Caki2 (cell line): ENCODE results near the gene MC1R. TPM values are rescaled to one million over a fixed set of nuclear protein-coding genes. Genes with fewer than 3 reads are reported as not detected.
"Not testable (repeated sequence)": the region's sequence is repeated elsewhere in the genome, so short reads cannot be mapped to it uniquely, and the experiment has no call there.

ENCODE experiments used
- DNase-seq: peaks from one replicate; pipeline ENCODE4 v3.0.0-alpha.2; 2015; ENCODE audit warnings: low read depth
- in situ Hi-C: cut with HindIII; loops from 2 replicates; pipeline ENCODE4 v1.10.0; 2016; ENCODE audit warnings: low sequenced_read_pairs, low pct_unique_long_range_greater_than_20kb, mixed read lengths
- total RNA-seq: library from RNA; depleted of rRNA; stranded (reverse); fragments of >200 nt; shearing (Covaris generic); gene quantifications from 2 replicates; pipeline ENCODE4 v1.2.3, GENCODE V29; 2014; ENCODE audit warnings: low replicate concordance; rRNA removed

Gene MC1R
- 12.3 and 13.4 TPM in 2 replicates for total RNA-seq

DNA sequence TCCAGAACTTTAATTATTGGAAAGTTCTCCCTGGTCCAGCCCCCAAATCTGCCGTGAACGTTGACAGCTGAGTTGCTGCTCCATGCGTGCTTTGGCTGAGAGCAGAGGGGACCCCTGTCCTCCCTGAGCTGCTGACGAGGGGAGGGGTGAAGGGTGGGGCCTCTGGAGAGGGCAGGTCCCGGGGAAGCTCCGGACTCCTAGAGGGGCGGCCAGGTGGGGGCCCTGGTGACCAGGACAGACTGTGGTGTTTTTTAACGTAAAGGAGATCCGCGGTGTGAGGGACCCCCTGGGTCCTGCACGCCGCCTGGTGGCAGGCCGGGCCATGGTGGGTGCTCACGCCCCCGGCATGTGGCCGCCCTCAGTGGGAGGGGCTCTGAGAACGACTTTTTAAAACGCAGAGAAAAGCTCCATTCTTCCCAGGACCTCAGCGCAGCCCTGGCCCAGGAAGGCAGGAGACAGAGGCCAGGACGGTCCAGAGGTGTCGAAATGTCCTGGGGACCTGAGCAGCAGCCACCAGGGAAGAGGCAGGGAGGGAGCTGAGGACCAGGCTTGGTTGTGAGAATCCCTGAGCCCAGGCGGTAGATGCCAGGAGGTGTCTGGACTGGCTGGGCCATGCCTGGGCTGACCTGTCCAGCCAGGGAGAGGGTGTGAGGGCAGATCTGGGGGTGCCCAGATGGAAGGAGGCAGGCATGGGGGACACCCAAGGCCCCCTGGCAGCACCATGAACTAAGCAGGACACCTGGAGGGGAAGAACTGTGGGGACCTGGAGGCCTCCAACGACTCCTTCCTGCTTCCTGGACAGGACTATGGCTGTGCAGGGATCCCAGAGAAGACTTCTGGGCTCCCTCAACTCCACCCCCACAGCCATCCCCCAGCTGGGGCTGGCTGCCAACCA lies at the start of gene MC1R:
TSS of gene MC1R (plus strand) at position 410 of the 895 bp plus-strand sequence. CDS start at position 807, 397 bp downstream.
- peak; percentile 62 for DNase-seq
- in situ Hi-C loops, result no loop called here

DNA sequence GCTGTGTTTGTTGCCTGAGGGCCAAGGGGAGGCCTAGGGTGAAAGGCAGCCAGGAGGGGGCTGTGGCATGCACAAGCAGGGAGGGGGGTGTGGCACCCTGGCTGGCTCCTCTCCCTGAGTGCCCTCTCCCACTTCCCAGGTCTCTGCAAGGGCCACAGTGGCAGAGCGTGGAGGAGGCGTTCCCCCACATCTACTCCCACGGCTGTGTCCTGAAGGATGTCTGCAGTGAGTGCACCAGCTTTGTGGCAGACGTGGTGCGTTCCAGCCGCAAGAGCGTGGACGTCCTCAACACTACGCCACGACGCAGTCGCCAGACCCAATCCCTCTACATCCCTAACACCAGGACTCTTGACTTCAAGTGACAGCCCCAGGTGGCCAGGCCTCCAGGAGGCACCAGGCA lies 48.8 kb upstream of the MC1R start:
- no peak for DNase-seq
- in situ Hi-C loops, result no loop called here

DNA sequence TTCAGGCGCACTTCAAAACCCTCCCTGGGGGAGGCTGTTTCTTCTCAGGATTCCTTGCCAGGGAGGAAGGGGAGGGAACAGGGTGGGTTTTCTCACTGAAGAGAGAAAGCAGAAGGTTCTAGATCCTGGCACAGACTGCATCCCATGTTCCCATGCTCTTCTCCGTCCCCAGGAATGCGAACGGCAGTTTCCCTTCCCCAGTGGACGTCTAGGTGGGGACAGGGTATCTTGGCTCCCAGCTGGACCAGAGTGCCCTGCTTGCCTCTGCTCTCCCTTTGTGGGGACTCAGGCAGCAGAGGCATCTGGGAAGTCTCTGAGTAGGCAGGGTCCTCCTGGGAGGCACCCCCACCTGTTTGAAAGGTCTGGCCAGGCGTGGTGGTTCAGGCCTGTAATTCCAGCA lies 48.2 kb upstream of the MC1R start:
- in situ Hi-C loops, result no loop called here
- DNase-seq, result no peak

DNA sequence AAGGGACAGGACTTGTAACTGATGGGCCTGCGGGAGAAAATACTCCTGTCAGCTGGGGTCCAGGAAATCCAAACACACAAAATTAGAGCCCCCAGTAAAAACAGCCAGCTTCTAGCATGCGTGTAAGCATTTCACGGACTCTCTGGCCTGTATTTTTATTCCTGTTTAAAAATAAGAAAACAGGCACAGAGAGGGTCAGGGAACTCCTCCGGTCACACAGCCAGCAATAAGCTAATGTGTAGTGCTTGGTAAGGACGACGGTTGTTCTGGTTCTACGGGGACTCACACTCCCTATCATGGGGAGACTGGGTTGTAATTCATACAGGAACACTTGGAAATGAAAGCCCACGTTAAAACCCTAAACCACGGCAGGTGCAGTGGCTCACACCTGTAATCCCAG lies 46.8 kb upstream of the MC1R start:
- in situ Hi-C loops, result no loop called here
- no peak for DNase-seq

DNA sequence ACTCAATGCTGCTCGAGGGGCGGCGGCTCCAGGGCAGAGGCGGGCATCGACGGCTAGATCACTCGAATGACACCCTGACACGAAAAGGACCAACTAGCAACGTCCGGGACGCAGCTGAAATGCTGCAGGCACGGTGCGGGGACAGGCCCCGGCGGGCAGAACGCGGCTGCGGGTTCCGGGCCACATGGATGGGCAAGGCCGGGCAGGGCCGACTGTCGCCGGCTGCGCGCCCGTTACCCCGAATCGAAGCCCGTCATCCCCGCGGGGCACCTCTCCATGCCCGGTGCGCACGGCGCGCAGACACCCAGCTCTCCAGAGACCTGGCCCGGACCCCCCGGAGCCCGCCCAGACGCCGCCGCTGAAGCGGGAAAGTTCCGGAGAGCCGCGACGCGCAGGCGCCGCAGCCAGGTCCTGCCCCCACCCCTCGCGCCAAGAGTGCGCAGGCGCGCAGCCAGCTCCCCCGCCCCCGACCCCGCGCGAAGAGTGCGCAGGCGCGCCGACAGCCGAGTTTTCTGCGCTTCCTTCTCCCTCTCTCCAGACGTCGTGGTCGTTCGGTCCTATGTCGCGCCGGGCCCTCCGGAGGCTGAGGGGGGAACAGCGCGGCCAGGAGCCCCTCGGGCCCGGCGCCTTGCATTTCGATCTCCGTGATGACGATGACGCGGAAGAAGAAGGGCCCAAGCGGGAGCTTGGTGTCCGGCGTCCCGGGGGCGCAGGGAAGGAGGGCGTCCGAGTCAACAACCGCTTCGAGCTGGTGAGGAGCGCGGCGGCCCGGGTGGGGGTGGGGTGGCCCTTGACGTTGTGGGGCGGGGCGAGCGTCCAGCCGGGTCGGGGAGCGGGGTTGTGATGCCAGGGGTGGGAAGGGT lies 45.3 kb upstream of the MC1R start, which contains the start of gene TCF25:
TSS of gene TCF25 (plus strand) at position 484 of the 863 bp plus-strand sequence. CDS start at position 560, 76 bp downstream.
- DNase-seq, result peak; percentile 91
- in situ Hi-C loops, result no loop called here

DNA sequence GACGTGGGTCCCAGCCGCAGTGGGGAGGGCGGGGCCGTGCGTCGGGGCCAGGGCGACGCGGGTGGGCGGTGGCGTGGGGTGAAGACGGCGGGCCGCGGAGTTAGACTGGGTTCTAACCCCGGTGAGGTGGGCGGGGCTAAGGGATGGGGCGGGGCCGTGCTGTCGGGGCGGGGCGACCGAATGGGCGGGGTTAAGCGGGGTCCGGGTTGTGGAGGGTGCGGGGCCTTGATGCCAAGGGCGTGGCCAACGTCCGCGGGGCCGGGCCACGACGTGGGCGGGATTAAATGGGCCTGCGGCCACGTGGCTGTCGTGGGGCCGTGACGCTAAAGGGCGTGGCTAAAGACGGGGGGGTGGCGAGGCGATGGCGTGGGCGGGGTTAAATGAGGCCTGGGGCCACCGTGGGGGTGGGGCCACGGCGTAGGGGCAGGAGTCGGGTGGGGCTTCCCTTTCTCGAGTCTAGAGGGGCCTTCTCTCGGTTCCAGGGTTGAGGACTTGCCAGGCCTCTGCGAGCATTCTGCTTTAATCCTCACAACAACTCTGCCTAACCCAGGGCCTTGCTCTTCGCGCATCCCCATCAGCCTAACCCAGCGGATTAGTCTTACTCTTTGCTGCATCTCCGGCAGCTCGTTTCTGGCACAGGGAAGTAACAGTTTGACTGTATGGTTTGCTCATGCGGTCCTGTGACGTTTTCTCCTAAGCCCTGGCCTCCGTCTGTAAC lies 44.5 kb upstream of the MC1R start:
- peak; percentile 80 for DNase-seq
- in situ Hi-C loops, result no loop called here

DNA sequence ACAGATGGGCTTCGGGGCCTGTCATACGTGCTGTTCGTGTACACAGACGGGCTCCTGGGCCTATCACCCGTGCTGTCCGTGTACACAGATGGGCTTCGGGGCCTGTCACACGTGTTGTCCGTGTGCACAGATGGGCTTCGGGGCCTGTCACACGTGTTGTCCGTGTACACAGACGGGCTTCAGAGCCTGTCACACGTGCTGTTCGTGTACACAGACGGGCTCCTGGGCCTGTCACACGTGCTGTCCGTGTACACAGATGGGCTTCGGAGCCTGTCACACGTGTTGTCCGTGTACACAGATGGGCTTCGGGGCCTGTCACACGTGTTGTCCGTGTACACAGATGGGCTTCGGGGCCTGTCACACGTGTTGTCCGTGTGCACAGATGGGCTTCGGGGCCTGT lies 39.5 kb upstream of the MC1R start:
- in situ Hi-C loops, DNase-seq: not testable (repeated sequence)

DNA sequence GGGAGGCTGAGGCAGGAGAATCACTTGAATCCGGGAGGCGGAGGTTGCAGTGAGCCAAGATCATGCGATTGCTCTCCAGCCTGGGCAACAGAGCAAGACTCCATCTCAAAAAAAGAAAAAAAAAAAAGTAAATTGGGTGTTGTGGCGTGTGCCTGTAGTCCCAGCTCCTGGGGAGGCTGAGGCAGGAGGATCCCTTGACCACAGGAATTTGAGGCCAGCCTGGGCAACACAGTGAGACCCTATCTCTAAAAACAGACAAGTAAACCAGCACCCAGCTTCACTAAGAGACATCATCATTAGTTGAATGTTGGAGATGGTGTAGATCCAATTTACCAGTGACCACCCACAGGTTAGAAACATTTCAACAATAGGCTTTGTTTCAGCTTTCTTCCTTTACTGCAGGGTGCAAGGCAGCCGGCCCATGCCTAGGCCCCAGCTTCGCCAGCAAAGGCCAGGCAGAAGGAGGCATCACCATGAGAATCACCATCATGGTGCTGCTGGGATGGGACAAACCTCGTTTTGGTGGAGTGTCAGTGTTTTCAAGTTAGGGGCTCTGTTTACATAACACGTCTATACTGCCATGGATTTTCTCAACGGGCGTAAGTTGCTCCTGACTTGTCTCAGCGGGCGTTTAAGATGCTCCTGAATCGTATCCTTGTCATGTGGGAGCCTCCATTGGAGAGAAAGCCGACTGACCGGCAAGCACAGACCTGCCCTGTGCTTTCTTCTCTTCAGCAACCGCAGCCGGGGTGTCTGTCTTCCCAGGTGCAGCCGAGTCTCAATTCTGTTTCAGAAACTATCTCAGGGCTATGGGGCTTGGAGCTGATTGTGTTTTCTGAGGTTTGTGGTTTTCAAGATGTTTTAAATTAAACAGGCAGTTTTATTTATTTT lies 37.9 kb upstream of the MC1R start:
- DNase-seq, result no peak
- in situ Hi-C loops, result no loop called here

DNA sequence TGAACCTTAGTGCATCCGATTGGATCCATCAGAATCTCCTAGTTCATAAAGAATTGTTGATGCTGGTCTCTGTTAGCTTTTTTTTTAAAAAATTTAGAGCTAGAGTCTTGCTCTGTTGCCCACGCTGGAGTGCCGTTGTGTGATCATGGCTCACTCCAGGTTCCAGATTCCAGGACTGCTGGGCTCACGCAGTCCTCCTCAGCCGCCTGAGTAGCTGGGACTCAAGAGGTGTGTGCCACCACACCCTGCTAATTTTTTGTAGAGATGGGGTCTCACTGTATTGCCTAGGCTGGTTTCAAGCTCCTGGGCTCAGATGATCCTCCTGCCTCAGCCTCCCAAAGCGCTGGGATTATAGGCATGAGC lies 37.3 kb upstream of the MC1R start:
- DNase-seq, result no peak
- in situ Hi-C loops, result no loop called here

DNA sequence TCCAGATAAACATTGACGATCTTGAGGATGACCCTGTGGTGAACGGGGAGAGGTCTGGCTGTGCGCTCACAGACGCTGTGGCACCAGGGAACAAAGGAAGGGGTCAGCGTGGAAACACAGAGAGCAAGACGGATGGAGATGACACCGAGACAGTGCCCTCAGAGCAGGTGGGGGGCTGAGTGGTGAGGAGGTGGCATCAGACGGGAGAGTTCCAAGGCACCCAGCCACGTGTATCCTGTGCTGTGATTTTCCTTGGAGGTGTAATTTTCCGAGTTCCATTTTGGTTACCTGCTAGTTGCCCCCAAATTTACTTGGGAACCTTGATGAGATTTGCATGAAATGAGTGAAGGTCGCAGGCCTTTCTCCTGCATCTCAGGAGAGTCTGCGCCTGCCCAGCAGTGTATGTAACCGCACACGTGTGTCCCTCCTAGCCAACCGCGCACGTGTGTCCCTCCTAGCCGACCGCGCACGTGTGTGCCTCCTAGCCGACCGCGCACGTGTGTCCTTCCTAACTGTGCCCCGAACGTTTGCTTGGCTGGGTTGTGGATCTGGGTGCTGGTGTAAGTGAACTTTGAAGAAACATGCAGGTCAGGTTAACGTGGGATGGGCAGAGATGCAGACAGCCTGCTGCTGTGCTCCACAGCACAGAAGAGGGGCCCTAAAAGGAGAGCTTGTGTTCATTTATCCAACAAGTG lies 35.2 kb upstream of the MC1R start:
- no peak for DNase-seq
- in situ Hi-C loops, result no loop called here

DNA sequence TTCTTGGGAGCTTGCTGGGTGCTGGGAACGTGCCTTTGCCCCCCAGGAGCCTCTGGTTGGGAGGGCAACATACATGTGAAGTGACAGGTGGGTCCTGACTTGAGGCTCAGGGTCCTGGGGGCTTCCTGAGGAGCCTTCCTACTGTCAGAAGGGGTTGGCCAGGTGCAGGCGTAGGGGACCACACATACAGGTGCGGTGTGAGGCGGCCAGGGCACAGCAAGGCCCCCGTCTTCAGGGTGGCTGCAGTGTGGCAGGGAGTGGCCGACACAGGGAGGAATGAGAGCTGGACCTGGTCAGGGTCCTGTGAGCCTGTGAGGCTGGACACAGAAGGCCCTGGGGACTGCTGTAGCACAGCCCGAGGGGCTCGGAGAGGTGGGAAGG lies 34.6 kb upstream of the MC1R start:
- DNase-seq, result no peak
- in situ Hi-C loops, result no loop called here

DNA sequence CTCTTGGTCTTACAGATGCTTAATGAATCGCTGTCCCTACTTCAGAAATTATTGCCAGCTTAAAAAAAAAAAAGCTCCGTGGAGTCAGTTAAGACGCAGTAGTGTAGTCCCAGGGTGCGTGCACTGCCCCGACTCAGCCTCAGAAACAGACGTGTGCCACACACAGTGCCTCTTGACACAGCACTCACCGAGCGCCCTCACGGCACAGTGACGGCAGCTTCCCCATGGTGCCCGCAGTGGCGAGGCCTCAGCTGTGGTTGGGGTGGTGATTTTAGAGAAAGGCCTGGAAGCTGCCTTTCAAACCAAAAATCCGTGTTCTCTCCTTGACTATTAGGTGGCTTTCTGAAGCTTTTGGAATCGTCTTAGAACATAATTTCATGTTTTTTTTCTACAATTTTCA lies 31.4 kb upstream of the MC1R start:
- in situ Hi-C loops, result no loop called here

DNA sequence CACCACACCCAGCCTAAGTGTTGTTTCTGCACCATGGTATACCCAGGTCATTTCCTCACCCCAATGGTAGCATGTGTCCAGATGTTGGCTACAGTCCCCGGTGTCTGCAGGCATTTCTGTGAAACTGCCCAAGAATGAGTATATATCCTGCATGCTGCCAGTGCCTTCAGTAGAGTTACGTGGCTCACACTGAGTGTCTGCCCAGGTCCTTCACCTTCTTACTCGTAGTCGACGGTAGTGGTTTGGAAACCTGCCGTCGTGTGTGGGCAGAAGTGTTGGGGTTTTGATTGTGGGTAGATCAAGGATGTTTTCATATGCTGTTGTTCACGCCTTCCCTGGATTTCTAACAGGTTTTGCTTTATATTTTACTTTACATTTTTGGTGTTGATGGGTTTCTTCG lies 28.5 kb upstream of the MC1R start:
- in situ Hi-C loops, result no loop called here
- no peak for DNase-seq

More for the DNA sequence above, 31.4 kb upstream of the MC1R start:
- no peak for DNase-seq

DNA sequence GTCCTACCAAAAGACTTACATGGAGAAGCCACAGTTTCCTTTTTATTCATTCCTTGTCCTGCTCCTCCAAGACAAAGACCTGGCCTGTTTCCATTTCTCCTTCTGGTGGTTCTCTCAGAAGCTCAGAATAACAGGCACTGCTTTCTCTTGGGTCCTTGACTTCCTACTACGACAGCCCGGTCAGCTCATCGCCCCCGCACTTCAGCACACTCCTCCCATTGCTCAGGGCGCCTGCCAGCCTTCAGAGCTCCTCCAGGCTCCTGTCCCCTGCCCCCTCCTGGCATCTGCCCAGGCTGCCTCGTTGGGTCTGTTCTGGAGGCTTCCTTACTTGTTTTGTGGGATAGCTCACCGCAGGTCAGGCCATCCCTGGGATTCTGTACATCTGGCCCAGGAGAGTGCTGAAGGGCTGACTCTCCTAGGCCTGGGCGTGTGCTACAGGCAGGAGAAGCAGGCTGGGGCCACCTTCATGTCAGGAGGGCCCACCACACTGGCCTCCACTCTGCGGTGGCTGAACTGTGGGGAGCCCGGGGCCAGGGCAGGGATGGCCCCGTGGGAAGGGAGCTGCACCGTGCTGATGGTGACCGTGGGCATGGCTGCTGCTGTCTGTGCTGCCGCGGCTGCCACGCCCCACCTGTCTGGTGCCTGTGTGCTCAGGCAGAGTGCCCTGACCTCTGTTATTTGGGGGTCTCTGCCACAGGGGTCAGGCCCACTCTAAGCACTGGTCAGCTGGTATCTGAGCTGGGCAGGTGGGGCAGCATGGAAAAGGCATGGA lies 27.6 kb upstream of the MC1R start:
- in situ Hi-C loops, result no loop called here
- DNase-seq, result no peak

DNA sequence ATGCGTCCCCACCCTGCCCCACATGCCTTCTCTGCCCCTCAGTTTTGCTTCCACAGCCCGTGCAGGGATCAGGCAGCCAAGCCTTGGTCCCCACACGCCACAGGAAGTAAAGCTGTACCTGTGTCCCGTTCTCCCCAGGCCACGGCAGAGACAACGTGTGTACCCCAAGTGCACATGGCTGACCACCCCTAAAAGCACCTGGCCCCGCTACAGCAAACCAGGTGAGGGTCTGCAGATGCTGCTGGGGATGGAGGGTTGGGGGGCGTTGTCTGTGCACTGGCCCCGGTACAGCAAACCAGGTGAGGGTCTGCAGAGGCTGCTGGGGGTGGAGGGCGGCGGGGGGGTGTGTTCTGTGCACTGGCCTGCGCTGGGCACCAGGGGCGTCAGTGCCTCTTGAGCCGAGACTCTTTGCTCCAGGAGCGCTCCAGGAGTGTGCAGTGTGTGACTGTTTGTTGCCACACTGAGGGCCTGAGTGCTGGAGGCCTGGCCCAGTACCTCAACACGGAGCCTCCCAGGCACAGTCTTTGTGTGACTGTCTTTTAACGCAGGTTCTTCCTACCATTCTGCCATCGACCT lies 26.5 kb upstream of the MC1R start:
- no peak for DNase-seq
- in situ Hi-C loops, result no loop called here

DNA sequence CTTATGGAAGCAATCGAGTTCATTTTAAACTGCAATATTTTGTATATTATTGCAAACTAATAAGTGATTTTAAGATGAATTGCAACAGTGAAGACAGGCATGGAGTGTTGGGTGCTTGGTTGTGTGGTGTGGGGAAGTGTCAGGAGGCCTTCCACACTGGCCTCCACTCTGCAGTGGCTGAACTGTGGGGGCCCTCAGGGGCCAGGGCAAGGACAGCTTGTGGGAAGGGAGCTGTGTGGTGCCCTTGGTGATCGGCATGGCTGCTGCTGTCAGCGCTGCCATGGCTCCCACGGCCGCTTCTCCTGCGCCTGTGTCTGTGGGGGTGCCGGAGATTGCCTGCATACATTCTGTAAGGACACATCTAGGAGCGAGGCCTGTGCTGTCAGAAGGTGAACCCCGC lies 26.0 kb upstream of the MC1R start:
- in situ Hi-C loops, result no loop called here
- no peak for DNase-seq
